Measurements from ENCODE around the gene ZNF605. TPM values are rescaled to one million over a fixed set of nuclear protein-coding genes. Genes with fewer than 3 reads are reported as not detected.
"Not testable (repeated sequence)": the region's sequence is repeated elsewhere in the genome, so short reads cannot be mapped to it uniquely, and the experiment has no call there.

The ZNF605 gene
- 10 to 100 TPM in 1 of 4 donors, 1 to 10 TPM in 3; 7.9 to 20.6 (median 9.0) TPM for total RNA-seq

DNA sequence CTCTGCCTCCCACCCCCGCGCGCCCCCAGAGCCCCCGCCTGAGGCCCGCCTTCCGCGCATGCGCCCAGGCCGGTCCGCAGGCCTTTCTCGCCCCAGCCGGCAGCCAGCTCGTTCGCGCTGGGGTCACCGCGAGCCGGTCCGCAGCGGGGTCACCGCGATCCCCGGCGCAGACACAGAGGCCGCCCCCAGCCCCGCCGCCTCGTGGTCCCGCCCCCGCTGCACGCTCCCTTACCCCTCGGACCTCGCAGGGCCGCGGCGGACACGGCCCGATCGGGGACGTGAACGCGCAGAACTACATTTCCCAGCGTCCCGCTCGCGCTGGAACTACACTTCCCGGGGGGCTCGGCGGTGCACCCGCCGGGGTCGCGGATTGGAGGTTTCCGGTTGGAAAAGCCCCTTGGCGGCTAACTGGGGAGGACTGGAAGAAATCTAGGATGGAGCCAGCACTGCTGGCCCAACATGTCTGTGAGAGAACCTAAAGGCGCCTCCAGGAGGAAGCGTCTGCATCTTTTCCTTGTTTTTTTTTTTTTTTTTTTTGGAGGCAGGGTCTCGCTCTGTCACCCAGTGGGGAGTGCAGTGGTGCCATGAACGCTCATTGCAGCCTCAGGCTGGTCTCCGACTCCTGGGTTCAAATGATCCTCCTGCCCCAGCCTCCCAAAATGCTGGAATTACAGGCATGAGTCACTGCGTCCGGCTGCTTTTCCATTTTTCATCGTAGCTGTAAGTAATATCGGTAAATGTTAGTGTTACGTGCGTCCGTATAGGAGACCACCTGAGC lies at the start of gene ZNF605:
Gene ZNF605 (minus strand): TSS at position 296 of the 778 bp plus-strand sequence. CDS start 10,671 bp downstream, outside the sequence.
- peaks cover 0 to 26% (median 5%) of the 10 kb centered on the region in 4 donors for H3K4me1 ChIP-seq
- H3K27ac ChIP-seq = peak within 1 kb of the TSS; percentile 88 to 96 (median 92)
- peaks cover 0 to 45% (median 0%) of the 10 kb centered on the region in 3 donors for H3K36me3 ChIP-seq
- DNase-seq (ENCODE audit: low spot score in 2 of 2) = peak; percentile 65 to 75
- H3K4me3 ChIP-seq = peak within 1 kb of the TSS; percentile 77 to 97 (median 82)
- H3K9me3 ChIP-seq = peaks cover 0 to 56% (median 7%) of the 10 kb centered on the region in 4 donors
- WGBS, 2 donors = 2 to 5% methylated on average over 30 to 40 of the region's 67 CpGs
- no peaks in the 10 kb centered on the region for H3K27me3 ChIP-seq
- TF ChIP-seq EP300 (IDR thresholded peaks at IDR 0.05) (peak; percentile 14 to 69), POLR2A (IDR thresholded peaks at IDR 0.05) (no peak)

- Histone ChIP-seq H3K27me3 (no peaks in the 10 kb centered on the region), H3K9me3 (peaks cover 3 to 100% (median 47%) of the 10 kb centered on the region in 4 donors), H3K4me3 (no peak overlapping the region), H3K27ac (no peak overlapping the region), H3K4me1 (no peaks in the 10 kb centered on the region), H3K36me3 (peaks cover 0 to 97% (median 19%) of the 10 kb centered on the region in 3 donors)
- WGBS, 2 donors = 0 to 47% methylated on average over 1 of the region's 1 CpG
- no peak for DNase-seq (ENCODE audit: low spot score in 2 of 2)
- TF ChIP-seq EP300 (IDR thresholded peaks at IDR 0.05) = no peak
- no peak for TF ChIP-seq POLR2A (IDR thresholded peaks at IDR 0.05)
- TF ChIP-seq, protein P1, sequence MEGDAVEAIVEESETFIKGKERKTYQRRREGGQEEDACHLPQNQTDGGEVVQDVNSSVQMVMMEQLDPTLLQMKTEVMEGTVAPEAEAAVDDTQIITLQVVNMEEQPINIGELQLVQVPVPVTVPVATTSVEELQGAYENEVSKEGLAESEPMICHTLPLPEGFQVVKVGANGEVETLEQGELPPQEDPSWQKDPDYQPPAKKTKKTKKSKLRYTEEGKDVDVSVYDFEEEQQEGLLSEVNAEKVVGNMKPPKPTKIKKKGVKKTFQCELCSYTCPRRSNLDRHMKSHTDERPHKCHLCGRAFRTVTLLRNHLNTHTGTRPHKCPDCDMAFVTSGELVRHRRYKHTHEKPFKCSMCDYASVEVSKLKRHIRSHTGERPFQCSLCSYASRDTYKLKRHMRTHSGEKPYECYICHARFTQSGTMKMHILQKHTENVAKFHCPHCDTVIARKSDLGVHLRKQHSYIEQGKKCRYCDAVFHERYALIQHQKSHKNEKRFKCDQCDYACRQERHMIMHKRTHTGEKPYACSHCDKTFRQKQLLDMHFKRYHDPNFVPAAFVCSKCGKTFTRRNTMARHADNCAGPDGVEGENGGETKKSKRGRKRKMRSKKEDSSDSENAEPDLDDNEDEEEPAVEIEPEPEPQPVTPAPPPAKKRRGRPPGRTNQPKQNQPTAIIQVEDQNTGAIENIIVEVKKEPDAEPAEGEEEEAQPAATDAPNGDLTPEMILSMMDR (IDR thresholded peaks at IDR 0.05) = no peak
Observed at GRCh38 chr12:132998741-132999140, 42.6 kb upstream of the ZNF605 start.

DNA sequence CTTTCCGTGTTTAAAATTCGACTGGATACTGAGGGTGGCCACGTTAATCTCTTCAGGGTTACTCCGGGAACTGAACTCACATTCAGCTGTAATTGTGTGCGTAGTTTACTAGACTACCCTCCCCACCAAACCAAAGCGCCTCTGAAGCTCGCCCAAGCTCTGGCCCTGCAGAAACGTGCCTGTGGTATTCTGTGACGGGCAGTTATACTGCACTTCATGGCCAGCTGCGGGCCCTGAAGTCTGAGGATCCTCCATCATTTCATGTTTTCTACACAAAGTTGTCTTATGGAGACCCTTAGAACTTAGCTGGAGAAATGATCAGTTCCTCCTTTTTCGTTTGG lies 30.7 kb upstream of the ZNF605 start:
- 2 to 7% methylated on average over 9 to 11 of the region's 11 CpGs for WGBS, 2 donors
- Histone ChIP-seq H3K27me3 (no peaks in the 10 kb centered on the region), H3K9me3 (peaks cover 0 to 55% (median 13%) of the 10 kb centered on the region in 4 donors), H3K27ac (peak overlapping the region in 3 of 4 donors; percentile 86 to 93 (median 88)), H3K36me3 (peaks cover 0 to 46% (median 0%) of the 10 kb centered on the region in 3 donors), H3K4me1 (peaks cover 0 to 14% (median 4%) of the 10 kb centered on the region in 4 donors), H3K4me3 (peak overlapping the region; percentile 69 to 94 (median 84))
- no peak for DNase-seq (ENCODE audit: low spot score in 2 of 2)
- TF ChIP-seq EP300 (IDR thresholded peaks at IDR 0.05) = no peak
- no peak for TF ChIP-seq POLR2A (IDR thresholded peaks at IDR 0.05)
- TF ChIP-seq, protein P1 (IDR thresholded peaks at IDR 0.05) = no peak

DNA sequence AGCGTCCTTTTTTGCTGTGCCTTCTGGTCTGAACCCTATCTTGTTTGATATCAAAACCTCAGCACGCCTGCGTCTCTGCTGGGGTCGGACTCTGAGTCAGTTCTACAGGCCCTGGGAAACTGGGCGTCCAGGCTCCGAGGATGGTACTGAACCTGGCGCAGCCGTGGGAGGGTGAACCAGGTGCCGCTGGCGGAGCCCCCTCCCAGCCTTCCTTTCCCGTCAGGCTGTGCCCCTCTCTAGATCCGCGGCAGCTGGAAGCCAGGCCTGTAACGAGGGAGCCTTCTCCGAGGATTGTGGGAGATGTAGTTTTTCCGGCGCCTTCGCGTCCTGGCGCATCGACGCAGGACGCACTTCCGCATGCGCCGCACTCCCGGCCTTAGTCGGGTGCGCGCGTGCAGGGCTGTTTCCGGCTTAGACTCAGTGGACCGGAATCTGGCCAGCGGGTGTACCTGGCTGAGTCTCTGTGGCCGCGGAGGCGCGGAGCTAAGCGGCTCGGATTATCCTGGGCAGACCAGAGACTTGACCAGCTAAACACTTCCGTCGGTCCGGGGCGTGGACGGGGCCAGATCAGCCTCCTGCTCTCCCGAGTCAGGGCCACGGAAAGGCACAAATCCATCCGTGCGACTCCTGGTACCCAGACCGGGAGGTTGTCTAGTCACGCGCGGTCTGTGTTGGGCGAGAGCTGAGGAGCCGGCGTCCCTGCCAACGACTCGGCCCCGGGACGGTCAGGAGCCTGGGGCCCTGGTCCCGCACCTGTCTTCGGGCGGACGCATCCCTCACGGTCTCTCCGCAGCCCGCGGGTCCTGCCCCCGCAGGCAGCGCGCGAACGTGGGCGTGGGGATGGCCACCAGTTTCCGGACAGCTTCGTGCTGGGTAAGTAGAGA lies 30.1 kb upstream of the ZNF605 start, which contains the start of gene ZNF26:
Gene ZNF26 (plus strand): TSS at position 367 of the 884 bp plus-strand sequence. CDS start 474 bp downstream, at position 841.
- no peaks in the 10 kb centered on the region for H3K27me3 ChIP-seq
- H3K27ac ChIP-seq = peak within 1 kb of the TSS; percentile 23 to 93 (median 87)
- H3K4me3 ChIP-seq = peak within 1 kb of the TSS; percentile 69 to 94 (median 84)
- peaks cover 0 to 55% (median 11%) of the 10 kb centered on the region in 4 donors for H3K9me3 ChIP-seq
- WGBS, 2 donors = 0 to 1% methylated on average over 47 to 76 of the region's 76 CpGs
- peaks cover 0 to 39% (median 0%) of the 10 kb centered on the region in 3 donors for H3K36me3 ChIP-seq
- DNase-seq (ENCODE audit: low spot score in 2 of 2) = peak; percentile 68 to 87
- H3K4me1 ChIP-seq = peaks cover 0 to 14% (median 4%) of the 10 kb centered on the region in 4 donors
- TF ChIP-seq, protein P1 (IDR thresholded peaks at IDR 0.05) = no peak
- peak; percentile 87 to 95 for TF ChIP-seq EP300 (IDR thresholded peaks at IDR 0.05)
- TF ChIP-seq POLR2A (IDR thresholded peaks at IDR 0.05) = peak in 1 of 2 donors; percentile 45

GRCh38 chr12:132976870-132977269 lies 20.8 kb upstream of the ZNF605 start:
- not testable (repeated sequence) for H3K36me3 ChIP-seq; H3K4me1 ChIP-seq; DNase-seq (ENCODE audit: low spot score in 2 of 2); H3K27ac ChIP-seq; H3K27me3 ChIP-seq; H3K4me3 ChIP-seq
- H3K9me3 ChIP-seq = peaks cover 0 to 83% (median 18%) of the 10 kb centered on the region in 4 donors
- WGBS, 2 donors = 34 to 42% methylated on average over 13 of the region's 13 CpGs
